ENCODE data around the gene IQCC.

IQCC gene

GRCh38 chr1:32256473-32257226, 51.2 kb downstream of the IQCC start:
- no peak for DNase-seq (ENCODE audit: low read depth, low spot score)

GRCh38 chr1:32257227-32257508, 51.7 kb downstream of the IQCC start:
- DNase-seq (ENCODE audit: low read depth, low spot score) = no peak

All from smooth muscle cell of the brain vasculature (primary cell).